Activated CD4-positive, alpha-beta T cell treated with anti-CD3 and anti-CD28 coated beads, Interleukin-2, amount 50 U/mL, for 4 hours (primary cell): ENCODE results near the gene CARD16.
"Not testable (repeated sequence)": the region's sequence is repeated elsewhere in the genome, so short reads cannot be mapped to it uniquely, and the experiment has no call there.

Experiments used
- DNase-seq, 2 experiments: peaks; one replicate each; pipeline ENCODE4 v3.0.0-alpha.2; 2020

The CARD16 gene

GRCh38 chr11:105044557-105045524 is at the start of gene CARD16:
Gene CARD16 (minus strand): TSS chr11:105045335. CDS start chr11:105045297, 38 bp downstream.
- peak in 1 of 2 experiments; percentile 9 for DNase-seq

GRCh38 chr11:105092256-105093239 is 47.4 kb upstream of the CARD16 start:
- no peak for DNase-seq

GRCh38 chr11:105081412-105082150 is 36.4 kb upstream of the CARD16 start:
- DNase-seq, result no peak

- not testable (repeated sequence) for DNase-seq
These were observed 35.2 kb upstream of the CARD16 start for GRCh38 chr11:105080171-105080906.

GRCh38 chr11:105078283-105078682 is 33.1 kb upstream of the CARD16 start:
- DNase-seq, result no peak

GRCh38 chr11:105077141-105077790 is 32.1 kb upstream of the CARD16 start:
- DNase-seq, result not testable (repeated sequence)

GRCh38 chr11:105074166-105074530 is 29.0 kb upstream of the CARD16 start:
- DNase-seq, result no peak

GRCh38 chr11:105073456-105074165 is 28.5 kb upstream of the CARD16 start:
- no peak for DNase-seq

- DNase-seq, result not testable (repeated sequence)
These were observed 26.9 kb upstream of the CARD16 start for GRCh38 chr11:105072080-105072479.

GRCh38 chr11:105071089-105071732 is 26.1 kb upstream of the CARD16 start:
- DNase-seq, result peak in 1 of 2 experiments; percentile 0

GRCh38 chr11:105070306-105070705 is 25.2 kb upstream of the CARD16 start:
- peak in 1 of 2 experiments; percentile 2 for DNase-seq

GRCh38 chr11:105069749-105070148 is 24.6 kb upstream of the CARD16 start:
- not testable (repeated sequence) for DNase-seq

- not testable (repeated sequence) for DNase-seq
These were observed 18.3 kb upstream of the CARD16 start for GRCh38 chr11:105063245-105063941.

GRCh38 chr11:105057432-105057831 is 12.3 kb upstream of the CARD16 start:
- DNase-seq, result no peak

- no peak for DNase-seq
These were observed 11.3 kb upstream of the CARD16 start for GRCh38 chr11:105056446-105056845.

- no peak for DNase-seq
These were observed 9.8 kb upstream of the CARD16 start for GRCh38 chr11:105054723-105055493.

- no peak for DNase-seq
These were observed 7.4 kb upstream of the CARD16 start for GRCh38 chr11:105052487-105052886.

- DNase-seq, result no peak
These were observed 6.4 kb upstream of the CARD16 start for GRCh38 chr11:105051559-105051958.
